Putamen (tissue), 1 donor: Measurements from ENCODE around the gene RFX4.

Experiments
- DNase-seq: peaks from one replicate; pipeline ENCODE4 v3.0.0-alpha.2; 2016; ENCODE audit warnings: low spot score

The RFX4 gene

DNA sequence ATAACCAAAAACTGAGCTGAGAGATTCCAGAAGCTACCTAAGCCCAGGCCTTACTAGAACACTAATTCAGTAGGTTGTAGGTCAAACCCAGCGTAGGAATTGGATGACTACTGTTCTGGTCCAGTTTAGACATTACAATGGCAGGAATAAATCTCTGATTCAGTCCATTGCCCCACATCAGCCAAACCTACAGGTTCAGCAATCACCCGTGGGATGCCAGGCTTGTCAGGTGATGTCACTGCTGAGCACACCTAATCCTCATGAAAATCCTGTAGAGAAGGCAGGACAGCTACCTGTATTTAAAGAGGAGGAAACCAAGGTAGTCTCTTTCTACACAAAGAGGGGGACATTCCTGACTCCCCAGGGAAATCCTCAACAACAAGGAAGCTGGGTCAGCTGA lies 63.7 kb downstream of the RFX4 start:
- DNase-seq: no peak

DNA sequence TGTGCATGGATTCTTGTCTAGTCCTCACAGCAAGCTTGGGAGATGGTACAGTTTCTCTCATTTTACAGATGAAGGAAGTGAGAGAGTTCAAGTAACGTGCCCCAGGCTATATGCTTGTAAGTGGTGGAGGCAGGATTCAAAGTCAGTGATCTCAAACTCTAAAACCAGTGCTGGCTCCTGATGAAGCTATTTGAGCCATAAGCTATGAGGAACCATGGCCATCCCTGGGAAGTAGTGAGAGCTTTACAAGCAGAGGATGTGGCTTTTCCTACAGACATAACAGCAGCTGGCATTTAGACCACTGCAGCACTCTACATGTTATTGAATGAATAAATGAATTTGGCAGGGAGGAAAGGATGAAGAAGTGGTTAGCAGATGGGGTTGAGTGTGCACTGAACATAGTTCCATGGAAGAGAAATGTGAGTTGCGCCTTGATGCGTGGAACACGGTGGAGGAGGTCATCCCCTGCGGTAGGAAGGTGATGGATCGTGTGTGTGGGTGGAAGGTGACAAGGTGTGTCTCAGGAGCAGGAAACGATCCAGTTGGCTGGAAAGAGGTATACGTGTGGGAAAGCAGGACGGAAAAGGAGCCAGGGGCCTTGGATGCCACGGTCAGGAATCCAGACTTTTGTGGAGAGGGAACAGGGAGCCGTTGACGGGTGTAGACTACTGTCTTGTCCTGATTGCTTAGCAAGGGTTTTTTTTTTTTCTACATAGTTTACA lies 65.2 kb downstream of the RFX4 start:
- no peak for DNase-seq

GRCh38 chr12:106648736-106649135 lies 65.9 kb downstream of the RFX4 start:
- DNase-seq: peak; percentile 69

- no peak for DNase-seq
Measured at GRCh38 chr12:106651552-106651951, 68.7 kb downstream of the RFX4 start.

- no peak for DNase-seq
Measured at GRCh38 chr12:106652510-106653015, 69.8 kb downstream of the RFX4 start.

GRCh38 chr12:106655577-106655976 lies 72.8 kb downstream of the RFX4 start:
- DNase-seq: no peak

GRCh38 chr12:106657488-106657887 lies 74.7 kb downstream of the RFX4 start:
- DNase-seq: peak; percentile 64

- DNase-seq: no peak
Measured at GRCh38 chr12:106663385-106663784, 80.6 kb downstream of the RFX4 start.

GRCh38 chr12:106669216-106669615 lies 86.4 kb downstream of the RFX4 start:
- no peak for DNase-seq

- peak; percentile 76 for DNase-seq
Measured at GRCh38 chr12:106670131-106670530, 87.3 kb downstream of the RFX4 start.

DNA sequence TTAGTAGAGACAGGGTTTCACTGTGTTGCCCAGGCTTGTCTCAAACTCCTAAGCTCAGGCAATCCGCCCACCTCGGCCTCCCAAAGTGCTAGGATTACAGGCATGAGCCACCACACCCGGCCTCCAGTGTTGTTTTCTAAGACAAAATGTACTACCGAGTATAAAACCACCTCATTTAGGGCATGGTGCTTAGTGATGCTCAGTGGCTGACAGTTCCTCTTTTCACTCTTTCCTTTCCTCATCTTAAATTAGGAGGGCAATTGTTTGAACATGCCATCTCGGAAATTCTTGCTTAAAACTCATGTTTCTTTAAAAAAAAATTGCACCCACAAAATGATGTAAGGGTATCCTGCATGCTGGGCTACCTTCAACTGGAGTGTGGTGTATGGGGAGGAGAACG lies 89.0 kb downstream of the RFX4 start:
- DNase-seq: no peak

DNA sequence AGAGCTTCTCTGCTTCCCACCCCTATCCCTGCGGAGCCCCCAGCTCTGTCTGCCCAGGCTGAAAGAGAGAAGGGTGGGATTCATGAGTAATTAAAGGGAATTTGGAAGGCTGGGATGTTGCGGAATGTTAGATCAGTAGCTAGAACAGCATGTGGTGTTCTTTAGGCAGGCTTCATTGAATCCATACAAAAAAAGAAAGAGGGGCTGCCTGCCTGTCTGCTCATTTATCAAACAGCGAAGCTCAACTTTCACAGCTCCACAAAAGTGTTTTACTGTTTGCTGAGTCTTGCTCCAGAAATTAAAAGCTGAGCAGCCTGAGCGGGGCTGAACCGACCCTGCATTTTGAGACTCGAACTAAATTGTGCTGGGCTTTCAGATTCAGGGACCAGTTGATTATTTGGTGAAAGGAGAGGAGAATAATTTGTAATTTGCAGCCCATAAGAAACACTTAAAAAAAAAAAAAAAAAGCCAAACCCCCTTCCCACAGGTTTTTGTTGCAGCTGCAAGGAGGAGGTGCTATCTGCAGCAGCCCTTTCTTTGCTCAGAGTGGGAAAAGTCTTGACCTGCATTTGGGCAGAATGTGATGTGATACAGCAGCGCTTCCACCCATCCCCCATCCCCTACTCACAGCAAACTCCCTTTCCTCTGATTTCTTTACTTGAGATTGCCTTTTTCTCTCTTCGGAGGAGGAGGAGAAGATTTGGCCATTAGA lies 89.7 kb downstream of the RFX4 start:
- no peak for DNase-seq

DNA sequence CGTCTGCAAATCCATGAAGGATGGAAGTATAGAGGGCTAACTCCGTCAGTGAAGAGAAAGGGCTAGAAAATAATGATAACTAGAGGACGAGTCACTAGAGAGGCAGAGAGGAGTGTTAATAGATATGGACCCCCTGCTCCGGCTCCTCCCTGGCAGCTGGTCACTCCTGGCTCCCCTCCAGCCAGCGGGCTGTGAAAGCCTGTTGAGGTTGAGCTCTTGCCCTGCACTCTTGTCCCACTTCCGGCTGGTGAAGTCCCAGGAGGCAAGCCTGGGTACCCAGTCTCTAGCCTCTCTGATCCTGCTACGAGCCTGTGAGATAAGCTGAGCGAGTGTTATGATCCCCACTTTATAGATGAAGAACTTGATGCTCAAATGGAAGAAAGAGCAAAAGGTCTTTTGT lies 90.3 kb downstream of the RFX4 start:
- no peak for DNase-seq

- DNase-seq: no peak
Measured at GRCh38 chr12:106675651-106676435, 93.0 kb downstream of the RFX4 start.

DNA sequence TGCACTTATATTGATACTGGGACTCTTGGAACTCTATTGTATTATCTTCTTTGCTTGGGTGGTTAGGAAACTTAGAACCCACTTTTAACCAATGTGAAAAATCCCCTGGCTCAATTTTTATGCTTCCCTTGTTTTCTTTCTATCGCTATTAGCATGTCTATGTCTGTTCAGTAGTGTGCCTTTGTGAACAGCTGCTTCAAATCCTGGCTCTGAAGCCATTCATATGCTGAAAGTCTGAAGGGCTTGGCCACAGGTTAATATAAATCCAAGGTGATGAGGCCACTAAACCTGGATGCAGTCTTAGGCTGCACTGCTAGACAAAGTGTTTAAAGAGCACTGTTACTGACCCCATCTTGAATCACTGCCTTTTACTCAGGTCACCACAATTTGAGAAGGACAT lies 96.8 kb downstream of the RFX4 start:
- DNase-seq: no peak

DNA sequence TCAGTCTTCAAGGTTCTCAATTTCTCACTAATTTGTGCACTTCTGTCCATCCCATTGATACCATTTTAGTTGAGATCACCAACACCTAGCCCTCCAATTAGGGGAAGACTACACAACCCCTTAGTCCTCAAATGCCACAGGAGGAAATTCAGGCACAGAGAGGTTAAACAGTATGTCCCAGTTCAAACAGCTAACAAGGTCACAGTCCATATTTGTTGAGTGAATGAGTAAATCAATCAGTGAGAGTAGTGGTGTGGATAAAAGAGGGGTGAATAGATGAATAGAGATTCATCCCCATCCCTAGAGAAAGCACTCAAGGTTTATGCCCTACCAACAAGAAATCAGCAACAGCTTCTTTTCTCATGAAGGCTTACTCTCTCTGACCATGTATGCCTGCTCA lies 97.5 kb downstream of the RFX4 start:
- DNase-seq: no peak

- no peak for DNase-seq
Measured at GRCh38 chr12:106681210-106681609, 98.4 kb downstream of the RFX4 start.

- DNase-seq: no peak
Measured at GRCh38 chr12:106682594-106683234, 99.9 kb downstream of the RFX4 start.

DNA sequence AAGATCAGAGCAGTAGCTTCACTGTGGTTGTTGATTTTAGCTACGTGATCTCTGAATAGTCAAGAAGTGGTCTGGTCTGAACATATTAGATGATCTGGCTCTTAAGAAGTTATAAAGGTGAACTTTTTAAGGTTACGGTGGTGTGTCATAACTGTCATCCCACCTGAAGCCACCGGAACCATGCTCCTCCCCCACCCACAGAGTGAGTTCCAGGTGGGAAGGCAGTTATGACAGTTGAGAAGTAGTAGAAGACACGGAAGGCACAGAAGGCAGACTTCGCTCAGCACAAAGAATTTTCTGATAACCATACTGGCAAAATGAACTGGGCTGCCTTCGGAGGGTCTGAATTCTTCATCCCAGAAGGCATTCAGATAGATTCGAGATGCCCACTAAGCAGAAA lies 101.7 kb downstream of the RFX4 start:
- DNase-seq: peak; percentile 83

DNA sequence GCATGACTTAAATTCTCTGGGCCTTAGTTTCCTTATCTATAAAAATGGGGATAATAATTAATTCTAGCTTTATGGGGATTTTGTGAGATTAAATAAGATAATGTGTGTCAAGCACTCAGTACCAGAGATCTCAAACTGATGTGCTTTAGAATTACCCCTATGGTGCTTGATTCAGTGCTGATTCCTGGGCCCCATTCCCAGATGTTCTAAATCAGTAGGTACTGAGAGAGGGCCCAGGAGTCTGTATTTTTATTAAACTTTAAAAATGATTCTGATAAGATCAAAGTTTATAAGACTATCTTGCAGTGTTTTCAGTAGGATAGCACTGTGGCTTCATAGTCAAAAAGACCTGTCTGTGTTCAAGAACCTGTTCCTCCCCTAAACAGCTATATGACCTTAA lies 102.6 kb downstream of the RFX4 start:
- no peak for DNase-seq

DNA sequence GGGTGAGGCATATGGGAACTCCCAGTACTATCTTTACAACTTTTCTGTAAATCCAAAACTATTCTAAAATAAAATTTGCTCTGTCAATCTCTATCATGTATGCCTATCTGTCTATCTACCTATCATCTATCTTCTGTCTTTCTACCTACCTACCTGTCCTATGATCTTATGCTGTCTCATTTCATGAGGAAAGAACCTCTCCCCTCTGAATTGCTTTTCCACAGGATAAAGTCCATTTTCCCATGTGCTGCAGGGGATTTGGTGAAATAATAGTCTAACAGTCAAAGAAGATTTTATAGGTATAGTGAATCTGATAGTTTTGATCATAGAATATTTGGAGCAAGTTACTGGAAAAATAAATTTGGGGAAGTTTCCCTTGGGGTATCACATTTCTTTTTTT lies 104.9 kb downstream of the RFX4 start:
- DNase-seq: no peak

- no peak for DNase-seq
Measured at GRCh38 chr12:106690569-106691305, 107.9 kb downstream of the RFX4 start.
